Trophoblast cell (in vitro differentiated cells and primary cell): ENCODE results near the gene LRMDA.

Source experiments
- DNase-seq, 2 donors: peaks; one replicate each; pipeline ENCODE4 v3.0.0-alpha.2; 2016
- H2AFZ ChIP-seq: 2 replicates; pipeline ENCODE4 v1.6.1; 2013; ENCODE audit warnings: low read length, moderate library complexity, mild to moderate bottlenecking; ENCODE audit not compliant: insufficient read depth, poor library complexity
- H2AK5ac ChIP-seq: 2 replicates; pipeline ENCODE4 v1.6.1; 2013; ENCODE audit warnings: mild to moderate bottlenecking, low read length
- H2BK120ac ChIP-seq: 2 replicates; pipeline ENCODE4 v1.6.1; 2013; ENCODE audit warnings: low read length, mild to moderate bottlenecking, moderate library complexity; ENCODE audit not compliant: insufficient read depth, poor library complexity
- H2BK12ac ChIP-seq: 2 replicates; pipeline ENCODE4 v1.6.1; 2013; ENCODE audit warnings: mild to moderate bottlenecking, low read length, moderate library complexity
- H2BK5ac ChIP-seq: 2 replicates; pipeline ENCODE4 v1.6.1; 2013; ENCODE audit warnings: low read length, low read depth, moderate library complexity, mild to moderate bottlenecking; ENCODE audit not compliant: poor library complexity
- H3K14ac ChIP-seq: 2 replicates; pipeline ENCODE4 v1.6.1; 2013; ENCODE audit warnings: mild to moderate bottlenecking, low read length
- H3K18ac ChIP-seq: 2 replicates; pipeline ENCODE4 v1.6.1; 2013; ENCODE audit warnings: mild to moderate bottlenecking, low read length
- H3K23ac ChIP-seq: 2 replicates; pipeline ENCODE4 v1.6.1; 2013; ENCODE audit warnings: low read length
- H3K27ac ChIP-seq: 2 replicates; pipeline ENCODE4 v1.5.1; 2013; ENCODE audit warnings: low read depth, mild to moderate bottlenecking, inconsistent platforms, low read length, moderate library complexity
- H3K27me3 ChIP-seq: 2 replicates; pipeline ENCODE4 v1.6.1; 2013; ENCODE audit warnings: inconsistent platforms, mild to moderate bottlenecking, low read length, moderate library complexity; ENCODE audit not compliant: insufficient read depth
- H3K36me3 ChIP-seq, 2 experiments: 1 replicate in 1 of 2; 2 replicates in 1 of 2; pipeline ENCODE4 v1.6.1; 2013; ENCODE audit warnings: low read length in 2 of 2, mild to moderate bottlenecking in 2 of 2, moderate library complexity in 1 of 2; ENCODE audit not compliant: insufficient read depth in 2 of 2, control insufficient read depth in 1 of 2
- H3K4ac ChIP-seq: 2 replicates; pipeline ENCODE4 v1.6.1; 2013; ENCODE audit warnings: low read depth, mild to moderate bottlenecking, low read length, moderate library complexity
- H3K4me1 ChIP-seq, 2 experiments: 1 replicate in 1 of 2; 2 replicates in 1 of 2; pipeline ENCODE4 v1.6.1; 2013; ENCODE audit warnings: low read length in 2 of 2, mild to moderate bottlenecking in 2 of 2, moderate library complexity in 1 of 2; ENCODE audit not compliant: insufficient read depth in 2 of 2, control insufficient read depth in 1 of 2
- H3K4me2 ChIP-seq: 2 replicates; pipeline ENCODE4 v1.6.1; 2013; ENCODE audit warnings: inconsistent platforms, mild to moderate bottlenecking, low read length, moderate library complexity
- H3K4me3 ChIP-seq: 2 replicates; pipeline ENCODE4 v1.5.1; 2013; ENCODE audit warnings: mild to moderate bottlenecking, low read depth, low read length, inconsistent platforms
- H3K79me1 ChIP-seq: one replicate; pipeline ENCODE4 v1.6.1; 2013; ENCODE audit warnings: low read length
- H3K79me2 ChIP-seq: 2 replicates; pipeline ENCODE4 v1.6.1; 2013; ENCODE audit warnings: low read length, mild to moderate bottlenecking; ENCODE audit not compliant: control insufficient read depth, insufficient read depth, poor library complexity
- H3K9ac ChIP-seq: 2 replicates; pipeline ENCODE4 v1.6.1; 2013; ENCODE audit warnings: mild to moderate bottlenecking, low read length
- H3K9me3 ChIP-seq: 2 replicates; pipeline ENCODE4 v1.6.1; 2013; ENCODE audit warnings: low read depth, mild to moderate bottlenecking, control low read depth, inconsistent platforms, low read length; ENCODE audit not compliant: insufficient read depth
- H4K12ac ChIP-seq: 2 replicates; pipeline ENCODE4 v1.6.1; 2013; ENCODE audit warnings: low read depth, mild to moderate bottlenecking, low read length, moderate library complexity
- H4K8ac ChIP-seq: 2 replicates; pipeline ENCODE4 v1.6.1; 2013; ENCODE audit warnings: low read depth, mild to moderate bottlenecking, low read length, moderate library complexity
- H4K91ac ChIP-seq: one replicate; pipeline ENCODE4 v1.6.1; 2013; ENCODE audit warnings: low read depth, mild to moderate bottlenecking, low read length, moderate library complexity
- WGBS: extraction: QIAGEN DNeasy Blood & Tissue Kit; methylation state at CpG from one replicate; pipeline ENCODE4 v1.1.7; 2013; ENCODE audit warnings: missing lambda C conversion rate; ENCODE audit not compliant: insufficient read length, insufficient coverage; ENCODE audit errors: extremely low coverage; 5-methylcytosine and 5-hydroxymethylcytosine counted together

Gene LRMDA

DNA sequence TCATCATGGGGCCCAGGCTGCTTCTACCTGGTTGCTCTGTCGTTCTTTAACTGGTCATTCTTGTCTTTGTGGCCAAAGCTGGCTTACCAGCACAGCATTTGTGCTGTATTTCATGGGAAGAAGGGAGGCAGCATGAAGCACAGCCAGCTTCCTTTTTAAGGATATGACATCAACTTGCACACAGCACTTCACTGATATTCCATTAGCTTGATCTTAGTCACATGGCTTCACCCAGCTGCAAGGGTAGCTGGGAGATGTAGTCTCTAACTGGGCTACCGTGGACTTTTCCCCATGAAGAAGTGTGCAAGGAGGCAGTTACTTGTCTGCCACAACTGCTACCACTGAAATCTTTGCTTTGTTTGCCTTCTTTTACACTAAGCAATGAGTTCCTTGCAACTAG is 525.2 kb downstream of the LRMDA start:
- no peak overlapping the region for H4K12ac ChIP-seq
- H3K4me2 ChIP-seq: no peak overlapping the region
- H3K18ac ChIP-seq: no peak overlapping the region
- H2AK5ac ChIP-seq: no peak overlapping the region
- WGBS: no CpG with 5 or more reads among the region's 2 CpGs
- no peaks in the 10 kb centered on the region for H3K36me3 ChIP-seq
- peaks cover 5% of the 10 kb centered on the region in 2 experiments for H3K4me1 ChIP-seq
- H2BK120ac ChIP-seq: no peak overlapping the region
- no peak overlapping the region for H3K14ac ChIP-seq
- H3K27me3 ChIP-seq: no peaks in the 10 kb centered on the region
- H3K27ac ChIP-seq: no peak overlapping the region
- no peak overlapping the region for H2BK12ac ChIP-seq
- H3K9ac ChIP-seq: no peak overlapping the region
- no peaks in the 10 kb centered on the region for H3K79me1 ChIP-seq
- H3K4me3 ChIP-seq: no peak overlapping the region
- no peak overlapping the region for H4K91ac ChIP-seq
- no peak overlapping the region for H2AFZ ChIP-seq
- no peak overlapping the region for H3K23ac ChIP-seq
- H4K8ac ChIP-seq: no peak overlapping the region
- no peak overlapping the region for H2BK5ac ChIP-seq
- no peaks in the 10 kb centered on the region for H3K79me2 ChIP-seq
- H3K9me3 ChIP-seq: no peaks in the 10 kb centered on the region
- no peak for DNase-seq
- H3K4ac ChIP-seq: no peak overlapping the region

DNA sequence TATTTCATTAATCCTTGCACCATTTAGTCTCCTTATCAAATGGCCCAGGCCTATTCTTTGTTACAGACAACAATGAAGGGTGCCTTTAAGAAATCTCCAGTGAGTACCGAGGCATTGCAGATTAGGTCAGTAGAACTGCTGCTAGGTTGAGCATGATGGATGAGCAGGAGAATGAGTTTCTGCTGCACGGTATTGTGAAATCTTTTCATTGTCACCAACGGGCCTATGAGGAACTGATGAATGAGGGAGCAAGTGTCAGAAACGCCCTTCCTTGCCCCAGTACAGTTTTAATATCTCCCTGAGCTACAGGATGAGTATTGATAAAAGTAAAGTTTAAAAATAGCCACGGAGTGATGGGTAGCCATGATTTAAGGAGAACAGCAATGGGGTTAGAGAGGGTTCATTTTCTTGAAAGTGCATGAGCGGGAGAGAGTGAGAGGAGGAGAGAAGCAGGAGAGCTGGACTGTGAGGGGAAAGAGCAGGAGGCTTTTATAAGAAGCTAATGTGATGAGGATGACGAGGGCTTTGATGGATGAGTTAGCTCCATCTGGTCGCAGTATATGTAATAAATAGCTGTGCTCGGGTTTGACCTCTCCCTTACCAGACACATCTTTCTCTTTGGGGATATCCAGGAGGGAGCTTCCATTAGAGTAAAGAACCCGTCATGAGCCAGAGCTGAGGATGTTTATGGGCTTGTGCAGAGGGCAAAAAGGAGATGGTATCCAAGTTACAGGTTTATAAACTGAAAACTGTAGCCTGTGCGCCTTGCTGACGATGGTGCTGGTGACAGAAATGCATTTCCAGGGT is 526.1 kb downstream of the LRMDA start:
- Histone ChIP-seq H2AFZ (no peak overlapping the region), H4K8ac (no peak overlapping the region), H3K9ac (no peak overlapping the region), H2BK120ac (no peak overlapping the region), H3K36me3 (no peaks in the 10 kb centered on the region), H3K9me3 (no peaks in the 10 kb centered on the region), H3K4me2 (no peak overlapping the region), H3K4me3 (no peak overlapping the region), H3K79me2 (no peaks in the 10 kb centered on the region), H3K27ac (no peak overlapping the region), H3K18ac (no peak overlapping the region), H3K23ac (no peak overlapping the region), H3K79me1 (no peaks in the 10 kb centered on the region), H4K12ac (no peak overlapping the region), H4K91ac (no peak overlapping the region), H2AK5ac (no peak overlapping the region), H3K14ac (no peak overlapping the region), H3K4me1 (peaks cover 5% of the 10 kb centered on the region in 2 experiments), H2BK5ac (no peak overlapping the region), H3K4ac (no peak overlapping the region), H3K27me3 (no peaks in the 10 kb centered on the region), H2BK12ac (no peak overlapping the region)
- no CpG with 5 or more reads among the region's 12 CpGs for WGBS
- no peak for DNase-seq

GRCh38 chr10:75959209-75959608 is 527.8 kb downstream of the LRMDA start:
- Histone ChIP-seq H2AK5ac (no peak overlapping the region), H4K12ac (no peak overlapping the region), H3K9me3 (no peaks in the 10 kb centered on the region), H3K79me2 (no peaks in the 10 kb centered on the region), H4K8ac (no peak overlapping the region), H3K14ac (no peak overlapping the region), H2BK5ac (no peak overlapping the region), H2AFZ (no peak overlapping the region), H3K79me1 (no peaks in the 10 kb centered on the region), H3K23ac (no peak overlapping the region), H2BK120ac (no peak overlapping the region), H3K4ac (no peak overlapping the region), H2BK12ac (no peak overlapping the region), H3K36me3 (no peaks in the 10 kb centered on the region), H3K18ac (no peak overlapping the region), H3K27me3 (no peaks in the 10 kb centered on the region), H3K27ac (no peak overlapping the region), H3K4me3 (no peak overlapping the region), H3K4me2 (no peak overlapping the region), H3K9ac (no peak overlapping the region), H3K4me1 (peaks cover 5% of the 10 kb centered on the region in 2 experiments), H4K91ac (no peak overlapping the region)
- peak; percentile 19 to 63 for DNase-seq
- no CpG with 5 or more reads among the region's 4 CpGs for WGBS

DNA sequence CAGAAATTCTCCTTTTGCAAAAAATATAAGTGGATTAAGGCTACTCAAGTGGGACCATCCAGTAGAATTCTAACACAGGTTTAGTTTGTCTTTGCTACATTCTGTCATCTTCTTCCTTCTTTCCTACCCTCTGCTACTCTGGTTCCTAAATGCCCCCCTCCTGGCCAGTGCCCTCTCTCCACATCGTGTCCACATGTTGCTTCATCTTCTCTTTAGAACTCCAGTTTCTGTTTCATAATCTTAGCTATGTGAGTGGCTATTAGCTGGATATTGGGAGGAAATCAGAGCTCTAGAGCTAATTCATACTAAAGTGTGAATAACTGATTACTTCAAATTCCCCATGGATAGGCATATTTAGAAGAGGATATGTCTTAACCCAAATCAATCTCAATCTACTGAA is 528.5 kb downstream of the LRMDA start:
- Histone ChIP-seq H3K14ac (no peak overlapping the region), H2BK5ac (no peak overlapping the region), H3K27ac (no peak overlapping the region), H2AFZ (no peak overlapping the region), H3K79me2 (no peaks in the 10 kb centered on the region), H4K91ac (no peak overlapping the region), H3K9me3 (no peaks in the 10 kb centered on the region), H2BK12ac (no peak overlapping the region), H3K27me3 (no peaks in the 10 kb centered on the region), H3K4me3 (no peak overlapping the region), H2AK5ac (no peak overlapping the region), H3K4me1 (peaks cover 5% of the 10 kb centered on the region in 2 experiments), H4K12ac (no peak overlapping the region), H3K9ac (no peak overlapping the region), H3K4ac (no peak overlapping the region), H3K23ac (no peak overlapping the region), H3K79me1 (no peaks in the 10 kb centered on the region), H3K36me3 (no peaks in the 10 kb centered on the region), H4K8ac (no peak overlapping the region), H2BK120ac (no peak overlapping the region), H3K18ac (no peak overlapping the region), H3K4me2 (no peak overlapping the region)
- no peak for DNase-seq
- WGBS: no CpG with 5 or more reads among the region's 1 CpG
